NCI-H1105 treated with DMSO at 0.1 percent for 48 hours (cell line): ENCODE results near the gene CSAD.
"Not testable (repeated sequence)": the region's sequence is repeated elsewhere in the genome, so short reads cannot be mapped to it uniquely, and the experiment has no call there.

Experiments used
- DNase-seq: peaks from one replicate; lab custom pipeline; 2025; lab: John Stamatoyannopoulos, UW

CSAD gene

DNA sequence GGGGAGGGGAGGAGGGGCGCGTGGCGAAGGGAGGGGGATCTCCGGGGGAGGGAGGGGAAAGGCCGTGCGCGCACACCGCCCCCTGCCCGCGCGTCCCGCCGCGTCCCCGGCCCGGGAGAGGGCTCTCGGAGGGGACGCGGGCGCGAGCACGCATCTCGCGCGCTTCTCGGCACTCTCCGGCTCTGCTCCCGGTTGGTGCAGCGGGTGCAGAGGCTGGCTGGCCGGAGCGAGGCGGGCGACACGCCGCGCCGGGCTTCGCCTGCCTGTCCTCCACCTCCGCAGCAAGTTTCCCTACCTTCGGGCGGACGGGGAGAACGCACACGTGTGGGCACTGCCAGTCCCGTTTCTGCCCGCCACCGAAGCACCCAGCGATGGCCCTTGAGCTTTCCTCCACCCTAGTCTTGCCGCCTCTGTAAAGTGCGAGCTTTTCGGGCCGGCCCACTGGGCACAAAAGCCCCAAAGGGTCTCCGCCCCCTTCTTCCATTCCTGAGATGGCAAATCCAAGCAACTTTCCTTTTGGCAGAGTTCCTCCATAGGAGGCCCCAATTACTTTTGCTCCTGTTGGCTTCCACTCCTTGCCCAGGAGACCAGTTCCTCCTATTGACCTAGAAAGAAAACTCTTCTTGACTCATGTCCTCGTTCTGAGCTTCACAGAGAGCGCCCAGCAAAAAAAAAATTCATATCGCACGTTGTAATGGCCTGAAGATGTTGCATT lies 363 bp upstream of the CSAD start:
- DNase-seq = peak; percentile 51

DNA sequence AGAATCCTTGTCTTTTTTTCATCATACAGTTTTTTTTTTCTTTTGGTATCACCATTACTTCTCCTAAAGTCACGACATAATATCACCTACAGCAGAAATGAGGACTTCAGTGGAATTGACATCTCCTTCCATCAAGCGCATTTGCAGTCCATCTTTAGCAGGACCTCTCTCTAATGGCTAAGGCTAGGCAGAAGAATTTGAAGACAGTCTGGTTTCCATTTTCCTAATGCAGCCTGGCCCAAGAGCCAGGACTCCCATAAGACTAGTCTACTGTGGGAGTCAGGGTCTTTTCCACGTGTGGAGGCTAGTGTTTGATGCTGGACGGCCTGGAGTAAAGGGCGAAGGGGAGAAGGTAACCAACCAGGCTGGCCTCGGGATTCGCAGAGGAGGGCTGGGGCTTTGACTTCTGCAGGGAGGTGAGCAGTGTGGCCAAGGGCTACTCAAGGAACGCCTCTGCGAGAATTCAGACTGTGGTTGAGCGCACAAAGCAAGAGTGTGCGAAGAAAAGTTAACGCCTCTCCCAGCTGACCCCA lies 972 bp downstream of the CSAD start:
- DNase-seq = no peak

- DNase-seq = not testable (repeated sequence)
These were observed 1.9 kb downstream of the CSAD start for GRCh38 chr12:53178803-53179202.

GRCh38 chr12:53177447-53177846 lies 3.3 kb downstream of the CSAD start:
- not testable (repeated sequence) for DNase-seq

- DNase-seq = no peak
These were observed 4.0 kb downstream of the CSAD start for GRCh38 chr12:53176750-53177149.

- no peak for DNase-seq
These were observed 5.7 kb downstream of the CSAD start for GRCh38 chr12:53174881-53175491.

- DNase-seq = no peak
These were observed 7.5 kb downstream of the CSAD start for GRCh38 chr12:53173085-53173715.

DNA sequence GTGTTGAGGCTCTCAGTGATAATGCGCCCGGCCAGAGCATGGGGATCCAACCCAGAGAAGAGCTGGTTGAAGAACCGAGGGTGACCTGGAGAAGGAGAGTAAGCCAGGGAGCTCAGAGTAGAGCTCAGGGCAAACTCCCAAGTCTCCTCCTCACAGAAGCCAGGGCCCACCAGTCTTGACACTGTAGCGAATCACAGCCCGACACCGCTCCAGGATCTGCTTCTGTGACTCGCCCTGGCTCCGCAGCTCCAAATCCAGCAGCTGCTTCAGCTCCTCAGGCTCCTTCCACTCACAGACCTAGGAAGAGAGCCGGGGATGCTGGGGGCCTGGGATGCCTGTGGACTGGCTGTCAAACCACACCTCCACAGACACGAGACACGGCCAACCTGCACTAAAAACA lies 8.4 kb downstream of the CSAD start:
- DNase-seq = no peak

DNA sequence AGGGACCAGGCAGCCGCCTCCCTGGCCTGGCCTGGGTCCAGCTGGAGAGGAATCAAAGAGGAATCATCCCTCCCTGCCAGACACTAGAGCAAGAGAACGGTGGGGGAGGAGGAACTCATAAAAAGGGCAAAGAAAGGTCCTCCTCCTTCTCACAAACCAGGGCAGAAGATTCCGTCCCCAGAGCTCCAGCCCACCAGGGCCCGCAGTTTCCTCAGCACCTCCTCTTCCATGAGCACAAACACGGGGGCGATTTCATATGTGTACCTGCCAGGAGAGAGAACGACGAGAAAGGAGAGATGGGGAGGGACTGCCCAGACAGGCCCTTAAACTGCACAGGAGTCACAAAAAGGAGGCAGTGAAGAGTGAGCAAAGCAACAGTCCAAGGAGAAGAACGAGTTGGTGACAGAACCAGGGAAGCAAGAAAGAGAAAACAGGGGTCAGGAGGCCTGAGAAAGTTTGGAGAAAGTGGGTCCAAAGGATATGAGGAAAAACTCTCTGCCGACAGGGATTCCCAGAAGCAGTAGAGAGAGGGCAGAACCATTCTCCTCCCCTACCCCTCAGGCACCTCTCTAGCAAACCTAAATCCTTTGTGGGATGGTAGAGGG lies 8.9 kb downstream of the CSAD start:
- peak; percentile 7 for DNase-seq

DNA sequence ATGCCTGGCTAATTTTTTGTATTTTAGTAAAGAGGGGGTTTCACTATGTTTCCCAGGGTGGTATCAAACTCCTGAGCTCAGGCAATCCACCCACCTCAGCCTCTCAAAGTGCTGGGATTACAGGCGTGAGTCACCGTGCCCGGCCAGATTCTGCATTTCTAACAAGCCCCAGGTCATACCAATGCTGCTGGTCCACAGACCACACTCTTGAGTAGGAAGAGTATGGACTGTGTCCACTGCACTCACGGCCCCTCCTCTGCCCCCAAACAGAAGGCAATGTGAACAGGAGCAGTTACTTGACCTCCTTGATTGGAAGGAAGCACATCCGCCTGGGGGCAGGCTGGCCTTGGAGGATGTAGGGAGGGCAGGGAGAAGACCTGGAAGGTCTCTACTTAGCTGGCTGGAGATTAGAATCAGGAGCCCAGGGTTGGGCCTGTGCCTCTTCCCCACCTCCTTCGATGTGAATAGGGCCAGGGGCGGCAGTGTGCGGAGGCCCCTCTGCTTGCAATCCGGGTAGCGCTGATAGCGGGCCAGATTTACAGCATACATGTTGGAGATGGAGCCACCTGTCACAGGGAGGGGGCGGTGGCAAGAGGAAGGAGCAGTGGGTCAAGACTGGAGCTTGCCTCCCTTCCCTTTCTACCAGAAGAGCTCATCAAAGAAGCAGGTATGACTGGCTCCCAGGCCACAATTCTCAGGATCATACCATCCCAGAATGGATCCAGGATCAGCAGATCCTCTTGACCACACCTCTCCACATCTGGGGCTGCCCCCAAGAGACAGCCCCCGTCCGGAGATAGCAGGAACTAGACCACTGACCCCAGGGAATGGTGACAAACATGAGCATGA lies 9.6 kb downstream of the CSAD start:
- no peak for DNase-seq

GRCh38 chr12:53170215-53170614 lies 10.5 kb downstream of the CSAD start:
- DNase-seq = no peak

DNA sequence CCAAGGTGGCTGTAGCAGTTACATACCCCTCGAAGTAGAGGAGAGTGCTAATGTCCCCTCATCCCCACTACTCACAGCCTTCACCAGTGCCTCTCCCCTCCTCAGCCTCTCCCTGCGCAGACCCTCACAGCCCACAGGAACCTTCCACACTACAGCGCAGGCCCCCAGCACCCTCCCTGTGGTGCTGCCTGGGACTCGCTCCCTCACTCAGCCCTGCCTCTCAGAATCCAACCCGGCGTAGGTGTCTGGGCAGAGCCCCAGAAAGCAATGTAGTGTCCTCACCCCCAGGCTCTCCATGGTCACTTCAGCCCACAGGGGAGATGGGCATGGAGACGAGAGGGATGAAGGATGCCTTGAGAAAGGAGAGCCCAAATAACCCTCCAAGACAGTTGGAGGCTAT lies 11.1 kb downstream of the CSAD start:
- DNase-seq = no peak

DNA sequence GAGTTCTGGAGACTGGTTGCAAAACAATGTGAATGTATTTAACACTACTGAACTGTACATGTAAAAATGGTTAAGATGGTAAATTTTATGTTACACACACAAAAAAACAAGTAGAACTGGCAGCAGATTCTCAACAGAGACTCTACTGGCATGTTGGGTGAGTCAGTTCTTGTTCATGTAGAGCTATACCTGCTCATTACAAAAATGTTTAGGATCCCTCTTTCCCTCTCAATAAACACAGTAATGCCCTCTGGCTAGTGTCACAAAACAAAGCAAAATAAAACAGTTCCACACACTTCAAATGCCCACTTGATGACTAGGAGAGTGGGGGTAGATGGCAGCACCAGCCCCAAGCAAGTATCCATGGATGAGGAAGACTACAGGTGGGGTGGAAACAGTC lies 13.9 kb downstream of the CSAD start:
- DNase-seq = no peak

GRCh38 chr12:53163008-53163407 lies 17.7 kb downstream of the CSAD start:
- DNase-seq = not testable (repeated sequence)

GRCh38 chr12:53161119-53161911 lies 19.4 kb downstream of the CSAD start:
- DNase-seq = no peak

- no peak for DNase-seq
These were observed 20.1 kb downstream of the CSAD start for GRCh38 chr12:53160673-53161072.

DNA sequence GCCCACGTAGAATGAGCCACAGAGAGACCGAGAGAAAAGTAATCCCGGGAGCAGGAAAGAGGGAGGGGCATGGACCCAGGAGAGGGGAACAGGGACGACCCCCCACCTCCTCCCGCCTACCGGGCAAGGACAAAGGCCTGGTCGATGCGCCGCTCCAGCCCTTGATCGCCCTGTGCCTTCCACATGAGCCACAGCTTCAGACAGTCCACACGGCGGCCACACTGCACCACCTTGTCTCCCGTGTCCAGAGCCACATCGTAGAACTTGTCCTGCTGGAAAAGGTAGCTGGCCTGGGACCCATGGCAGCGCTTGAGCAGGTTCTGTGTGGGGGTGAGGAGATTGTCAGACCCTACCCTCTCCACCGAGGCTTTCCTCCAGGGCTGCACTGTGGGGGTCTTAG lies 20.7 kb downstream of the CSAD start:
- DNase-seq = no peak

- peak; percentile 56 for DNase-seq
These were observed 21.4 kb downstream of the CSAD start for GRCh38 chr12:53159195-53159839.

DNA sequence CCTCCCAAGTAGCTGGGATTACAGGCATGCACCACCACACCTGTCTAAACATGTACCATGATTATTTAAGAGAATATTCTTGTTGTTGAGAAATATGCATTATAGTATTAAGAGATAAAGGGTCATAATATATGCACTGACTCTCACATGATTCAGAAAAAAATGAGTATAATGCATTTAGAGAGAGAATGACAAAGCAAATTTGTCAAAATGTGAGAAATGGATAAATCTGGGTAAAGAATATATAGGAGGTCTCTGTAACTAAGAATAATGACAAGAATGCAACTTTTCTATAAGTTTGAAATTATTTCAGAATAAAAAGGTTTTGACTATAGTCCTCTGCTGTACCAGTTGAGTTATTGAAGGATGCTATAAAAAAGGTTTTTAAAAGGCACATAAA lies 28.3 kb downstream of the CSAD start:
- no peak for DNase-seq

GRCh38 chr12:53151039-53151438 lies 29.7 kb downstream of the CSAD start:
- DNase-seq = no peak
